HTR-8/SVneo (cell line): ENCODE data around the gene PAK5.

Experiments used
- DNase-seq: peaks from one replicate; pipeline ENCODE4 v3.0.0; 2011; ENCODE audit warnings: low spot score, mixed read lengths; ENCODE audit not compliant: insufficient read length
- FAIRE-seq: peaks from 2 replicates; lab custom pipeline; 2011; peaks lifted over from hg19 to GRCh38; lab: Jason Lieb, UNC

The PAK5 gene

DNA sequence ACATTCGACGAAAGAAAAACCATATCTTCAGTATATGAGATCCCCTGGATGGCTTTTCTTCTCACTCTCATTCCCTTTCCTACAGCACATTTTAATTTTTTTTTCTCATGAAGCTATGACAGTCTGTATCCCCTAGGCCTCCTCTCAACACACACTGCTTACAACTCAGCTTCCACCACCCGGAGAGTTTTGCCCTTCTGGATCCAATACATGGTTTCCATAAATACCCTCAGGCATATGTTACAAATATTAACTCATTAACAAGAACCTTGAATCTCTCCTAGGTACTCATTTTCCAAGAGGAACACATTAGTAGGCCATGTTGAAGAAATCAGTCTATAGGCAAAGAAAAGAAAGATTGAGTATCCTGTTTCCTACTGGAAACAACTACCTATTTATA, 44.0 kb downstream of the PAK5 start:
- no peak for FAIRE-seq
- no peak for DNase-seq

DNA sequence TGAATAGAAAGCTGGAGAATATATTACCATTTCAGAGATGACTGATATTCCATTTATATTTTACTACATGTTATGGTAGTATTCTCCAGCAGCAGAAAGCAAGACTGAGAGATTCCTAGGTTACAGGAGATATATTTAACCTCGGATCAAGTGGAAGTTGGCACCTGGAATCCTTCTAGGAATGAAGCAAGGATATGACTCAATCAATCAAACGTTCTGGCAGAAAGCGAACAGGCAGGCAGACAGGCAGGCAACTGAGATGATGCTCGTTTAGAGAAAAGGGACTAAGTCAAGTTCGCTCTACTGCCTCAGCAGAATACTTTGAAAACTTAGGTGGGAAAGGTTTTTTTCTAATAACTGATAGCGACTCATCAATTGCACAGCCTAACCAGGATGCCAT, 46.2 kb downstream of the PAK5 start:
- no peak for DNase-seq
- no peak for FAIRE-seq

DNA sequence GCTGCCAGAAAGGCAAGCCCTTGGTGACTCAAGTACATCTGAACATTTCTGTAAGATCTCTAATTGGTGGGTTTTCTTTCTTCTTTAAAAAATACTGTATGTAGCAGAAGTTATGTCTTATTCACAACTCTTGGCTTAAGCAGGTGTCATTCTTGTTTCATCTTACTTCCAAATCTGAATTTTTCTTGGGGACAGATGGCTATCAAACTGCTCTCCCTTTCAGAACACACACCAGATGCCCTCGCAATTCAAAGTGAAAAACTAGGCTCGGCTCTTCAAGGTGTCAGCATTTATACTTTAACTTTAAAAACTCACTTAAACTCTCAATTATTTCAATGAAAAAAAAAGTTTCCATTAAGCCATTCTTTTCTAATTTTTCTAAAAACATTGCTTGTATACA, 49.7 kb downstream of the PAK5 start:
- FAIRE-seq (no peak), DNase-seq (no peak)

DNA sequence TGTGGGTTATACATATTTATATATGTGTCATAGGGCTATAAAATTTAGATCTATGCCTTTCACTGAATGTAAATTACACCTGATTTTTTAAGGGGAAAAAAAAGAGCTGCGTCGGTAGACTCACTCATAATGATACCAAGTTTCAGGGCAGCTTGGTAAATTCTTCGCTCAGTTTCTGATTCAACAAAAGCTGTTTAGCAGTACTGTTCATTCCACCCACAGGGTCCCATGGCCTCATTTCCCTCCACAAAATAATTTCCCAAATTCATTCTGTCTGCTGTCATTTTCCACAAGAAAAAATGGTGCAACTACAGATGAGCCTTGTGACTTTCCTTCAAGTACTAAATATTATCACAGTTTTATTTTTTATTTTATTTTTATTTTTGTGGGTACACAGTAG, 63.7 kb downstream of the PAK5 start:
- DNase-seq (no peak), FAIRE-seq (no peak)

DNA sequence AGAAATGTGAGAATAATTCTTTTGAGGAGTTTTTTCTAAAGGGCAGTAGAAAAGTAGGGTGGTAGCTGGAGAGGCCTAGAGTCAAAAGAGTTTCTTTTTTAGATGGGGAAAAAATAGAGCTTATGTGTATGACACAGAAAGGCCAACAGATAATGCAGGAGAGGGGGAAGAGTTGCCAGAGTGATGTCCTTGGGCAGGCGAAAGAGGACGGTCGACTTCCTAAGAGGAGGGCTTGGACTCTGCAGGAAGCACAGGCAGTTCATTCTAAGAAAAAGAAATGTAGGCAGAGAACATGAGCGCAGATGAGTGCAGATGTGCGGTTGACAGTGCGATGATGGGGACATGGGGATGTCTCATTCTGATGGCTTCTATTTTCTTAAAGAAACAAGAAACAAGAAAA, 68.9 kb downstream of the PAK5 start:
- FAIRE-seq (no peak), DNase-seq (no peak)

DNA sequence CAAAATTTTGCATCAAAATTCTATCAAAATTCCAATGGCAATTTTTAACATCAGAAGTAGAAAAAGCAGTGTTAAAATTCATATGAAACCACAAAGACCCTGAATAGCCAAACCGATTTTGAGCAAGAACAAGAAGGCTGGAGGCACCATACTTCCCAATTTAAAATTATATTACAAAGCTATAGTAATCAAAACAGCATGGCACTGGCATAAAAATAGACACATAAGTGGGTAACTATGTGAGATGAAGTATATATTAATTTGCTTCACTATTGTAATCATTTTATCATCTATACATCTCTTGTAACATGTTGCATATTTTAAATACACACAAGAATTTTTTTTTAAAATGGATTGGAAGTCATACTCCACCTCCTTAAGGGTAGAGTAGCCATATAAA, 77.4 kb downstream of the PAK5 start:
- no peak for FAIRE-seq
- no peak for DNase-seq

DNA sequence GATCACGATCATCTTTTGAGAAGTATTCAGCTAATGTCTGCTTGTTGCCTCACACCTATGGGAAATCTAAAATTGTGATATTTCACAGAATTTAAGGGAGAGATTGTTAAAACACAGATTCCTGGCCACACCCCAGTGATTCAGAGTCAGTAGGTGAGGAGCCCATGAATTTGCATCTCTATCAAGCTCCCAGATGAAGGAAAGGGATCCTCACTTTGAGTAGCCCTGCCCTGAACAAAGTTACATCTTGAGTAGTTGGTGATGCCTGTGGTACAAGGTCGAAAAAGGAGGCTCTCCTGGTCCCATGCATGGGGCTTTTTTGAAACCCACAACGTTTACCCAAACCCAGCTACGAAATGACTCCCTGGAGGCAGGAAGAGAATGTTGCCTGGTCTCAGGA, 79.5 kb downstream of the PAK5 start:
- FAIRE-seq, result no peak

DNA sequence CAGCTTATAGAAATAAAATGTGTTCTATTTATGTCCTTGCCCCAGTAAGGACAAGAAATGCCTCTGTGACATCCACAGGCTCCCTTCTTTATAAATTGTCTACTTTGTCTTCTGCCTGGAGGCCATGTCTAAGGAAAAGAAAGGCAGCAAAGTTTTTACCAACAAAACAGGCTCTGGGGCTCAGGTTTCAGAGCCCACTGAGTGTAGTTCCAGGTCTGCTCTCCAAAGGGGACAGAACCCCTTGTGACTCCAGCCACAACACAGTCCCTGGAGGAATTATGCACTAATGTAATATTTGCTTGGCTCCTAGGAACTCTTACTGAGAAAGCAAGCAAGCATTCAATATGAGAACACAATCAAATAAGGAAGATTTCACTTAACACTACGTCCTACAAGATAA, 80.1 kb downstream of the PAK5 start:
- DNase-seq (no peak), FAIRE-seq (no peak)

More for the DNA sequence above, 79.5 kb downstream of the PAK5 start:
- DNase-seq, result no peak

DNA sequence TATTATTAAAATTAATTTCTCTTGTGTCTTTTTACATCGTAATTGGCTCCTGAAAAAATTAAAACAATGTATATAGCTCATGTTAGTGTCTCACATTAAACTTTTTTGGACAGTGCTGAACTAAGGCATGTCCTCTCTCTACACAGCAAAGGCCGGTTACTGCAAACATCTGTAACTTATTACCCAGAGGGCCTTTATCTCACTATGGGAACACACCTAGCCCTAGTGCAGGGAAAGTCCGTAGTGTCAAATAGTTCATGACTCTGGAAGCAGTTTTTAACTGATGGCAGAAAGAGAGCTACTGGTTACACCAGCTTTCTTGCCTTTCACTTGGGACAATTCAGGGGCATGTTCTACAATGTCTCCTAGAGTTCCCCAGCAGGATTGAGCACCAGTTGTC, 82.2 kb downstream of the PAK5 start:
- DNase-seq (no peak), FAIRE-seq (no peak)

DNA sequence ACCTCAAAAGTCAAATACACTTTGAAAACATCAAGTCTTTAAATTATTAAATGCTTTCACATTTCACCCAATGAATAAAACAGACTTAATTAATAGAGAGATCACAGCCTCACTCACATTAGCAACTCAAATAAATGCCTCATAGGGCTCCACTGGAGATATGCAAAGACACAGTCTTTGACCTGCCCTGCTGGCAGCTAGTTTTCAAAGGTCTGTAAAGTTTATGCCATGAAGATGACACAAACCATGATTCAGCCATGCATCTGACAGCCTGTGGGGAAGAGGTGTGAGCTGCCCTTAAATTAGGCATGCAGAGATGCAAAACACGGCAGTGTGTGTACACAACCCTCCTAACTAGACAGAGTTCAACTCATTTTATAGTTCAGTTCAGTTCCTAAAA, 83.6 kb downstream of the PAK5 start:
- FAIRE-seq (no peak), DNase-seq (no peak)

DNA sequence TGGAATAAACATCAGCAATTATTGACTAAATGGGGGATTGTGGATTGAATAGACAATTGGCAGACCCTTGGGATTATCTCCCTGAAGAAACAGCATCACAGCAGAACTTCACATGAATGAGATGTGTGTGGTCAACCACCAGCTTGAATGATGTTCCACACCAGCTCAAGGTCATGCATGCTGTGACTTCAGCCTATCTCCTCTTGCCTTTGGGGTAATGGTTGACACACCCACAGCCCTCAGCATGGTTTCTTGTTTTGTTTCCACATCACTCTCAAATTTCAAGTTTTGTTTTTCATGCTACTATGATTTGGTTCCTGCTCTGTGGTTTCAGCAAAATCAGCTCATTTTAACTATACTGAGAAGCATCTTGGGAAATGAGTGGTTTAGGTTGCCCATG, 94.3 kb downstream of the PAK5 start:
- no peak for FAIRE-seq
- DNase-seq, result no peak

DNA sequence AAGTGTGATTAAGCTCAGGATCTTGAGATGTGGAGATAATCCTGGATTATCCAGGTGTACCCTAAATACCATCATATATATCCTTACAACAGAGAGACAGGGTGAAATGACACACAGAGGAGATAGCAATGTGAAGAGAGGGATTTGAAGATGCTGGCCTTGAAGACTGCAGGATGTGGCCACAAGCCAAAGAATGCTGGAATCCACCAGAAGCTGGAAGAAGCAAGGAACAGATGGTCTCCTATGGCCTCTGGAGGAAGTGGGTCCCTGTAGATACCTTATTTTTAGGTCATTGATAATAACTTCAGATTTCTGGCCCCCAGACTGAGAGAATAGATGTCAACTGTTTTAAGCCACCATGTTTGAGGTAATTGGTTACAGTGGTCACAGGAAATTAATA, 95.0 kb downstream of the PAK5 start:
- DNase-seq (no peak), FAIRE-seq (no peak)

DNA sequence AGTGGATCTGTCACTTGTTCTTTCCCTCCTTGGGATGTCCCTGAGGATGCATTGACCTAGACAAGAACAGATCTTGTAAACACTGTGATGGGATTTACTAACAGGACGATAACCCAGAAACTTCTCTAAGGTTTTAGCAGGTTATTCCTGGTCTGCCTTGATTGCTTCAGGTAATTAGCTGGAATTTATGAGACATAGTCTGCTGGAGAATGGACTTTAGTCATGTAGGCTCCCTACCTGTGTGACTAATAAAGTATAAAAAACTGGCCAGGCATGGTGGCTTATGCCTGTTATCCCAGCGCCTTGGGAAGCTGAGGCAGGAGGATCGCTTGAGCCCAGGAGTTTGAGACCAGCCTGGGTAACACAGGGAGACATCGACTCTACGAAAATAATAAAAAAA, 96.1 kb downstream of the PAK5 start:
- FAIRE-seq, result no peak

DNA sequence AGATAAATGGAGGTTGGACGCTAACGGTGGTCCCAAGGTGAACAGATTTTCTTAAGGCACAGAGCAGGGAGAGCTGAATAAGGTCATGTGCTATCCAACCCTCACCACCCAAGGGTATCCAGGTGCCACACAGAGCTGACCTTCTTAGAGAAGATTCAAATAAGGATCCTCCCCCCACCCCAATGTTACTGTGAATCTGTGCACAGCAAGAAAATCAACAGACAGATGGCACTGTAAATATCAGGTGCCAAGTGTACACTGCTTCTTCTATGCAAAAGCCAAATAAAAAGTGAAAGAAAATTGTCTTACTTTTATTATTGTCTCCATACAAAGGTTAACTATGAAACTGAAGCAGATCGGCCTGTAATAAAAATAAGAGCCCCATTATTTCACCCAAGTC, 96.9 kb downstream of the PAK5 start:
- DNase-seq (no peak), FAIRE-seq (no peak)

More for the DNA sequence above, 96.1 kb downstream of the PAK5 start:
- DNase-seq, result no peak

DNA sequence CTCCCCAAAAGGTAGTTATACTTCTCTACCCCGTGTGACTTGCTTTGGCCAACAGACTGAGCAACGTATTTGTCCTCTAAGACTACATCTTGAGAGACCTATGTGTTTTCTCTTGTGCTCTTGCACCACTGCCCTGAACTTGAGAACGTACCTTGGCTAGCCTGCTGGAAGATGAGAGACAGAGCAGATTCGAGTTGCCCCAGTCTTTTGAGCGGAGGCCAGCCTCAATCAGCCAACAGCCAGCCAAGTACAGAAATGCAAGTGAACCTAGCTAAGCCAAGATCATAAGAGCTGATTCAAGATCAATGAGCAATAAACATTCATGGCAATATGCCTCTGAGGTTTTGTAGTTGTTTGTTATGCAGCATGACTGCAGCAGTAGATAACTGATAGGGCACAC, 98.4 kb downstream of the PAK5 start:
- DNase-seq (no peak), FAIRE-seq (no peak)

DNA sequence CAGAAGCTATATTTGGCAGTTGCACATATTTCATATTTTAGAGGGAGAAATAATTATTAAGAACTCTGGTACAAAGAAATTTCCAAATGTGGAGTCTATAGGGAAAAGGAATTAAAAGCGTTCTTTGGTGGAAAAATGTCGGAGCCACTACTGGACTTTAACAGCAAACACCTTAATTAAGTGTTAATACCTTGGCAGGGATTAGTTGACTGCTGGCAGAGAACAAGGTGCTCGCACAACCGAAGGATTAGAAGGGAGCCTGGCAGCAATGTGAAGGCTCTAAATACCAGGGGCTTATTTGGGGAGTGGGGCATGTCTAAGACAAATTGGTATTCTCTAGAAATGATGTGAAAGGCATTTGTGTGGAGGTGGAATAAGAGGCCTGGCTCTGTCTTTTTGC, 98.9 kb downstream of the PAK5 start:
- FAIRE-seq, result no peak

DNA sequence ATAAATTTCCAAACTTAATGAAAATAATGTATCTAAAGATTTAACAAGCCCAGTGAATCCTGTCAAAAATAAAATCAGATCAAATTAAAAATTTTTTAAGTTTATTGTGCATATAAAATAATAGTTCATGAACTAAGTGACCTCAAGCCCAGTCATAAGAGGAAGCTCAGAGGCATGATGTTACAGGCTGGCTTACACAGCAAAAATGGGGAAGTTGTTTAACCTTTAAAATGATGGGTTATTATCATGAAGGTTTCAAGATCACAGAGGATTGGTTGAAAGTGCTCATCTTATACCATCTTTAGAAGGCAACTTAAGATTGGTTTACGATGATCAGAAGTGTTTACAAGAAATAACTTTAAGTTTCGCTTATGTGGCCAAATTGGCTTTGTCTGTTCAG, 102.5 kb downstream of the PAK5 start:
- no peak for FAIRE-seq
- no peak for DNase-seq

More for the DNA sequence above, 98.9 kb downstream of the PAK5 start:
- DNase-seq, result no peak

DNA sequence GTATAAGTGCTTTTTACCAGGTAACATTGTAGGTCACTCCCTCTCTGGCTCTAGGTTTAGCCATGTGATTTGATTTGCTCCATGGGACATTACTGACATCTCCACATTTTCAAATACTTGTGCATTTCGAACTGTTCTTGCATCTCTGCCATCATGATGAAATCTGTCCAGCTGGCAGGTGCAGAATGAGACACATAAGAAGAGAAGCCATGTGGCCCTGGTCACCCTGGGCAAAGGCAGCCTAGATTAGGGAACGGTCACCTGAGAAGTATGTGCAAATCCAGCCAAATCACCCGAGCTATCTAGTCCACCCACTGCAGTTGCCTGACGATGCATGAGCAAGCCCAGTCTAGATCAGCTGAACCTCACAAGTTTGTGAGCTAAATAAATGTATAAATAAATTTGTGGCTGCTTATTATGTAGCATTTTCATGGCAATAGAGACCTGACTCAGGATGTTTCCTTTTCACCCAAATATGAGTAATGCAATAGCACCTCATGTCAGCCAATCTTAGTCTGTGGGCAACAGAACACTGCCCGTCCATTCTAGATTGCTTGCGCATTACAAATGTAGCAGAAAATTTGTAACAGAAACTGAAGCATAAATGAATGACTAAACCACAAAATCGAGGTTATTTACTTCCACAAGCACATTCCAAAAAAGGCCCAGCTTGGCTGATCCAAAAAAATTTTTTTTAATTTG, 115.2 kb downstream of the PAK5 start:
- peak; percentile 23 for FAIRE-seq
- DNase-seq, result no peak

DNA sequence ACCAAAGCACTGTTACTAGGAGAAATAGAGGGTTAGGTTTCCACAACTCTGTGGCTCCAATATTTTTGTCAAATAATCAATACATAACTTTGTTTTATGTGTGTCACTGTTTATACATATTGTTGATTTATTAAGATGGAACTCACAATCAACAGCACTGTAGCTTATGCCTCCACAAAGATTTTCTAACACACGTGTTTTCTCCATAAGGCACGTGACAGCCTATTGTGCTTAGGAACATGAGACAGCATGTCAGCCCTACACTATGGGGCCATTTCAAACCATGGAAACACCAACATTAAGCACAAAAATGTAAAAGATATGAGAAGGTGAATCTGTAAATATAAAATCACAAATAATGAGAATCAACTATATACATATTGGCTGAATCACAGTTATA, 127.0 kb downstream of the PAK5 start:
- FAIRE-seq (no peak), DNase-seq (no peak)

DNA sequence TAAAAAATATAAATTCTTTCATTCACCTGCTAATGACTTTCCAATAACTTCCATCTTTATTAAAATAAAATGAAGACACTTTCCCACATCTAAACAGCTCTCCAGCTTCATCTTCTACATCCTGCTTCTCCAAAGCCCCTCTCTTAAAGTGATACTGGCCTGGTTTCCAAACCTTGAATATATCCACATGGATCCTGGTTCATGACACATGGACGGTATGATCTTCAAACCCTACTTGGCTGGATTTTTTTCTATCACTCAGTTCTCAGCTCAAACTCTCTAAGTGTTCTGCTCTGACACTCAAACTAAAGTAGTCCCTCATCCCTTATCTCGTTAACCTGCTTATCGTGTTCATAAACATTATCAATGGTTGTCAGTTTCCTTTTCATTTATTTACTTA, 128.2 kb downstream of the PAK5 start:
- FAIRE-seq, result no peak
- no peak for DNase-seq

DNA sequence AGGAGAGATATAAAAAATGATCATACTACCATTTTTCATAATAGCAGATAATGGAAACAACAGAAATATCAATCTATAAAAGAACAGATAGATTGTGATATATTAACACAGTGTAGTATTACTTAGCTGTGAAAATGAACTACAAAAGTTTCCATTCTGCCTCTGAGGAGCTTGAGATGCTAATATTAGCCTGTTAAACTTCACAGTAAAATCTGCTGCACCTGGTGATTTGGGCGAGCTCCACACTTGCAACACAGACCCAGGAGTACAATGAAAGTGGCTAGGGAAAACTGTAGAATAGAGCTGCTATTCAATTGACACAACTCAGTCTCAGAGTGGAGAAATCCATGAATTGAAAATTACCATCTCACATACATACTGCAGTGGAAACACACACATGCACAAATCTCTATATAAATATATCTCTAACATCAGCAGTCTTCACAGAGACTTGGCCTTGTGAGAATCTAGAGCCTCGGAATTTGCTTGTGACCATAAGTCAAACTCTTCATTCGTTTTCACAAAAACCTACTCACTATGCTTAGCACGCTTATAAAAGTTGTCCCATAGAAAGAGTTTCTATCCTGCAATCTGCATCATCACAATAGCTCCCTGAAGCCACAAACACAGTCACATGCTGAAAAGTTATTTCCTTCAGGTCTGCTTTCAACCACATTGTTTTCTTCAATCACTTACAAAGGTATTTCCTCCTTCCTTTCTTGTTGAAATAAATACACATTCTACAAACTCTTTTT, 133.0 kb downstream of the PAK5 start:
- FAIRE-seq, result no peak
- DNase-seq, result no peak

DNA sequence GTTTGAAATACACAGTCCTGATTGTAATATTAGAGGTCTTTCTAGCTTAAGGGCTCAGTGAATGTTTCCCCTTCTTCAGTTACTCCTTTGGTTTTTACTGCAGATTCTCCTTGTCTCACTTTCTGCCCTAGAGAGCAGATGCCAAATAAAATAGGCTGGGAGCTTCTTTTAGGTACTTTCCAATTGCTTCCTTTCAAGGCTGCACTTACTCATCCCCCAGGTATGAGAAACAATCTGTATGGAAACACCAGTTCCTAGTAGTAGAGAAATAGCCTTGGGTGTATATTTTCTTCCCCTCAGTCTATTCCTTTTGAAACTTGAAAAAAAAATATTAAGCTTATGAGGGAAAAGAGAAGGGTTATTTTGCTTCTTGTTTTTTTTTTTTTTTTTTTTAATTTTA, 139.7 kb downstream of the PAK5 start:
- no peak for FAIRE-seq
- no peak for DNase-seq
